Measurements from ENCODE around the gene CEP170B.

DNA sequence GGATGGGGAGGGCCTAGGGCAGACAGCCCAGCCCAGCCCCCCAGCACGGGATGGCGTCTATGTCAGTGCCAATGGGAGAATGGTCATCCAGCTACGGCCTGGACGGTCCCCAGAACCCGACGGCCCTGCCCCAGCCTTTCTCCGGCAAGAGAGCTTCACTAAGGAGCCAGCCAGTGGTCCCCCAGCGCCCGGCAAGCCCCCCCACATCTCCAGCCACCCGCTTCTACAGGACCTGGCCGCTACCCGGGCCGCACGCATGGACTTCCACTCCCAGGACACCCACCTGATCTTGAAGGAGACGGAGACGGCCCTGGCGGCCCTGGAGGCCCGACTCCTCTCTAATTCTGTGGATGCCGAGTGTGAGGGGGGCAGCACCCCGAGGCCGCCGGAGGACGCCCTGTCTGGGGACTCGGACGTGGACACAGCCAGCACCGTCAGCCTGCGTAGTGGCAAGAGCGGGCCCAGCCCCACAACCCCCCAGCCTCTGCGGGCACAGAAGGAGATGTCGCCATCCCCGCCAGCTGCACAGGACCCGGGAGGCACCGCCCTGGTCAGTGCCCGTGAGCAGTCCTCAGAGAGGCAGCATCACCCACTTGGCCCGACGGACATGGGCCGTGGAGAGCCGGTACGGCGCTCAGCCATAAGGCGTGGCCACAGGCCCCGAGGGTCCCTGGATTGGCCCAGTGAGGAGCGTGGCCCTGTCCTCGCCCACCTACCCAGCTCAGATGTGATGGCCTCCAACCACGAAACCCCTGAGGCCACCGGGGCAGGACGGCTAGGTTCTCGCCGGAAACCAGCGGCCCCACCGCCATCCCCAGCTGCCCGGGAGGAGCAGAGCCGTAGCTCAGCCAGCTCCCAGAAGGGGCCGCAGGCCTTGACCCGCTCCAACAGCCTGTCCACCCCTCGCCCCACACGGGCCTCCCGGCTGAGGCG lies 21.9 kb downstream of the CEP170B start:
- TF ChIP-seq, protein P1, sequence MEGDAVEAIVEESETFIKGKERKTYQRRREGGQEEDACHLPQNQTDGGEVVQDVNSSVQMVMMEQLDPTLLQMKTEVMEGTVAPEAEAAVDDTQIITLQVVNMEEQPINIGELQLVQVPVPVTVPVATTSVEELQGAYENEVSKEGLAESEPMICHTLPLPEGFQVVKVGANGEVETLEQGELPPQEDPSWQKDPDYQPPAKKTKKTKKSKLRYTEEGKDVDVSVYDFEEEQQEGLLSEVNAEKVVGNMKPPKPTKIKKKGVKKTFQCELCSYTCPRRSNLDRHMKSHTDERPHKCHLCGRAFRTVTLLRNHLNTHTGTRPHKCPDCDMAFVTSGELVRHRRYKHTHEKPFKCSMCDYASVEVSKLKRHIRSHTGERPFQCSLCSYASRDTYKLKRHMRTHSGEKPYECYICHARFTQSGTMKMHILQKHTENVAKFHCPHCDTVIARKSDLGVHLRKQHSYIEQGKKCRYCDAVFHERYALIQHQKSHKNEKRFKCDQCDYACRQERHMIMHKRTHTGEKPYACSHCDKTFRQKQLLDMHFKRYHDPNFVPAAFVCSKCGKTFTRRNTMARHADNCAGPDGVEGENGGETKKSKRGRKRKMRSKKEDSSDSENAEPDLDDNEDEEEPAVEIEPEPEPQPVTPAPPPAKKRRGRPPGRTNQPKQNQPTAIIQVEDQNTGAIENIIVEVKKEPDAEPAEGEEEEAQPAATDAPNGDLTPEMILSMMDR (IDR thresholded peaks at IDR 0.05) = no peak
- TF ChIP-seq POLR2A (IDR thresholded peaks at IDR 0.05) (no peak), POLR2AphosphoS5 (IDR thresholded peaks at IDR 0.05) (no peak)
